SIG-M5 treated with dmso at 0.1 percent for 504 hours (cell line): ENCODE measurements around the gene SEMA4G.
"Not testable (repeated sequence)": the region's sequence is repeated elsewhere in the genome, so short reads cannot be mapped to it uniquely, and the experiment has no call there.

ENCODE experiments used
- DNase-seq: peaks from one replicate; lab custom pipeline; 2025; ENCODE audit not compliant: unreplicated experiment; lab: John Stamatoyannopoulos, UW

Gene SEMA4G

DNA sequence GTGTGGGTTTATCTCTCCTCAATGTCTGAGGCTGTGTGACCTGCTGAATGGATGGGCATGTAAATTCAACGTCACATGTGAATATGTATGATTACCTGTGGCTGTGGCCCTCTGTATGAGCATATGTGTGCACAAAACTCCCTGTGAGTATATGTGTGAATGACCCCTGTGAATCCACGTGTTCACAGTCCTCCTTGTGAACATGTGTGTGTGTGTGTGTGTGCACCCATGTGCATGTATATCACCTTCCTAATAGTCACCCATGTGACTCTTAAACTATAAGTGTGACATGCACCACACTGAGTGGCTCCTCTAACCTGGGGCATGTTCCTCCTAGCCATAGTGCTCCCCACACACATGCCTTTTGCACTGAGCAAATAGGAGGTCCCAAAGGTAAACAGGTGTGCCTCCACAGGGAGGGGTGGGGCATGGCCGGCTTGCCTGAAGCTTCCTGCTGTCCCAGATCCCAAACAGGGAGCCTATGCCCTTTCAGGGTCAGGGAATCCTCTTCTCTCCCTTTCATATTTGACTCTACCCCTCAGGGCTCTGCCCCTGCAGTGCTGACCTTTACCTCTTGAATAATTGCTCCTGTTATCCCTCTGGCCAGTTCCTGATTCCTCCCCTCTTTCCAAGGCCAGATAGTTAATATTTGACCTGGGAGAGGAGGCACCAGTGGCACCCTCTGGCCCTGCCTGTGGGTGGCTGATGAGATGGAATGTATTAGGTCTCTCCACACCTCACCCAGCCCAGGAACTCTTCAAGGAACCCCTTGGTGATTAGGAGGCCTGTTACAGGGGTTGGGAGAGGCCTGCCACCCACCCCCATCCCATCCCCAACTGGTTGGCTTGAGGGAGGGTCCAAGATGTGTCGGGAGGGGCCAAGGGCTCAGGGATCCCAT, 1.9 kb downstream of the SEMA4G start:
- DNase-seq: no peak

DNA sequence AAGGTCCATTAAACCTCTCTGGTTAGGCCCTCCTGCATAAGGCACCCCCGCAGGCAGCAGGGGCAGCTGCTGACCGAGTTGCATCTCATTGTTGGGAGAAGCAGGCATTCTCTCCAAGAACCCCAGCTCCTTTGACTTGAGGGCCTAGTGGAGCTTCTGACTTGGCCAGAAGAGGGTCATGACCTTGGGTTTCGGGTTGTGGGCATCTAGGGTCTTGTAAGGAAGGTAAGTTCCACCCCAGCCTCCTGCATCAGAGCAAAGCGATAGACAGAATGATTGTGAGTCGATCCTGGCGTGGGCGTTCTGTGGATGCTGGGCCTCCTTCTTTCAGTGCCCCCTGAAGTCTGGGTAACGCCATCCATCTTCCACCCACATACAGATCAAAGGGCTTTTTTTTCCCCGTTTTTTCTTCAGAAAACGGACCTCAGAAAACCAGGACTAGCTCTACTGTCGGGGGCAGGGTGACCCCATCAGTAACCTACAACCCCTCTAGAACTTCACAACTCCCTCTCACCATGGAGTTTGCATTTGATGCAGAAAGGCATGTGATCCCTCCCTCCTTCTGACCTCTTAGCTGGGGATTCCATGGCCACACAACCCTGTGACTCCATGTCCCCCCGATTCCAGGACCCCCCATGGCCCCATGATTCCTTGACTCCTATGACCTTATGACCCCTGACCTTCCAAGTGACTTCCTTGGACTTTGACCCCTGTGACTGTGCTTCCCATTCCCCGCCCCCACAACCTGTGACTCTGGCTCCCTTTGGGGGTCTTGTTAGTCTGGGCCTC, 3.0 kb downstream of the SEMA4G start:
- DNase-seq: no peak

DNA sequence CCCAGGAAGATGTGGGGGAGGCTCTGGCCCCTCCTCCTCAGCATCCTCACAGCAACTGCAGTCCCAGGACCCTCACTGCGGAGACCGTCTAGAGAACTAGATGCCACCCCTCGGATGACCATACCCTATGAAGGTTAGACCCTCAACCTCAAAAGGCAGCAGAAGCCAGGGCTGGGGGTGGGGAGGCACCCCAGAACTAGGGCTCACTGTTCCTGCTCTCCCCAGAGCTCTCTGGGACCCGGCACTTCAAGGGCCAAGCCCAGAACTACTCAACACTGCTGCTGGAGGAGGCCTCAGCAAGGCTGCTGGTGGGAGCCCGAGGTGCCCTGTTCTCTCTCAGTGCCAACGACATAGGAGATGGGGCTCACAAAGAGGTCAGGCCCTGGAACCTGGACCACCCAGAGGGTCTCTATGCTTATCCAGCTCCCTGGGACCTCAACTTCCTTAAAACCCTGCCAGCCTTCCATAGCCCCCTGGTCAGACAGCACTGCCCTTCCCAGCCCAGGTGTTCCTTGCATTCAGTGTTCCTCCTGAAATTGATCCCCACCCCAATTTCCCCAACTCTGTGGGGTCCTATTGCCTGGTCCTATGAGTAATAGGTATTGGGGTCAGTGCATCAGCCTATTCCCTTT, 3.7 kb downstream of the SEMA4G start:
- DNase-seq: no peak

DNA sequence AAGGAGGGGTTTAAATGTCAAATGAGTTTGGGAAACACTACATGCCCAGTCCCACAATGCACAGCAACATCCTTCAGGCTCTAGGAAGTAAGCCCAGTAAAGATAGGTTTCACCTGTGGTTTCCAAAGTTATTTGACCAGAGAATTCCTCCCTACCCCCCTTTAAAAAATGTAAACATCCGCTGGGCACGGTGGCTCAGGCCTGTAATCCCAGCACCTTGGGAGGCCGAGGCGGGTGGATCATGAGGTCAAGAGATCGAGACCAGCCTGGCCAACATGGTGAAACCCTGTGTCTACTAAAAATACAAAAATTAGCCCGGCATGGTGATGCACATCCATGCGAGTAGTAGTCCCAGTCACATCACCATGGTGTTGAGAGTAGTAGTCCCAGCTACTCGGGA, 6.1 kb downstream of the SEMA4G start:
- not testable (repeated sequence) for DNase-seq

DNA sequence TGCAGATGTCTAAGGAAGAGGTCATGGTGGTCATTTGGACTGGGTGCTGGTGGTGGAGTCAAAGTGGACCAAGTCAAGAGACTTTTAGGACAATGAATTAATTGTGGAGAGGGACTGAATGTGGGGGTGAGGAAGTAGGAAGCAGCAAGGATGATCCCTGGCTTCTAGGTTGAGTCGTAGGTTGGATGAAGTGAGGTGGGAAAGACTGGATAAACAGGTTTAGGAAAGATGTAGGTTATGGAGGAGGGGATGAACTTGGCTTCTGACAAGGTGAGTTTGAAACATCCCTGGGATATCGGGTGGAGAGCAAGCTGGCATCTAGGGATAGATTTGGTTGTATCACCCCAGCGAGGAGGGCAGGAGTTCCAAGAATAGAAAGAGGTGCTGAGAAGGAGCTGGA, 7.6 kb downstream of the SEMA4G start:
- no peak for DNase-seq

DNA sequence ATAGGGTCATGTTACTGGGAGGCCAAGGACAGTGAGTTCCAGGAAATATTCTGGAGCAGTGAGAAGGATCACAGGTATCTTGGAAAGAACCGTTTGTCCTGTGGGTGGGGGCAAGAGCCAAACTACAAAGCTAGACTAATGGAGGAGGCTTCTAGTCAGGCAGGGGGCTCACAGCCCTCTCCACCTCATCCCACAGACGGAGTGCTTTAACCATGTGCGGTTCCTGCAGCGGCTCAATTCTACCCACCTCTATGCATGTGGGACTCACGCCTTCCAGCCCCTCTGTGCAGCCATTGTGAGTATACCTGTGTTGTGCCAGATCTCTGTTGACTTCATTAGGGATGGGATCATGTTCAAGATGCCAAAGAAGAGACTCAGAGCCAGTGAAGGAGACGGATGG, 8.1 kb downstream of the SEMA4G start:
- DNase-seq: no peak

DNA sequence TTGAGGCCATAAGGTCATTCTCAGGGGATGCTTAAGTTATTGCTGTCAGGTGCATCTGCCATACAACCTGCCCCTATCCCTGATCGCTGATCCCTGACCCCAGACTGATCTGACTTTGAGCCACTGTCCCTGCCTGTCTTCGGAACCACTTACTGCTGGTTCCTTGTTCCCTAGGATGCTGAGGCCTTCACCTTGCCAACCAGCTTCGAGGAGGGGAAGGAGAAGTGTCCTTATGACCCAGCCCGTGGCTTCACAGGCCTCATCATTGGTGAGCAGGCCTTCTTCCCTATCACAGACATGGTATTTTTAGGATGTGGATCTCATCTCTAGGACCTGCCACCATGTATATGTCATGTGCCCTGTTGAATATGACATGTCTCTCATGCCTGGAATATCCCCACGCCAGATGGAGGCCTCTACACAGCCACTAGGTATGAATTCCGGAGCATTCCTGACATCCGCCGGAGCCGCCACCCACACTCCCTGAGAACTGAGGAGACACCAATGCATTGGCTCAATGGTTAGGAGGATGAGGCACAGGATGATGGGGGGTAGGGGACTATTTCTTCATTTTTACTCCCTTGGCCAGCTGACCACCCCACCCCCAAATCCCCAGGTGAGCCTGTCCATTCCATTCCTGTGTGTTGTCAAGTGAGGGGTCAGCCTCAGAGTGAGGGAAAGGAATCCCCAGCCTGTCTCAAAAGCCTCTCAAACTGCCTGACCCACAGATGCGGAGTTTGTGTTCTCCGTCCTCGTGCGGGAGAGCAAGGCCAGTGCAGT, 9.0 kb downstream of the SEMA4G start:
- DNase-seq: no peak

DNA sequence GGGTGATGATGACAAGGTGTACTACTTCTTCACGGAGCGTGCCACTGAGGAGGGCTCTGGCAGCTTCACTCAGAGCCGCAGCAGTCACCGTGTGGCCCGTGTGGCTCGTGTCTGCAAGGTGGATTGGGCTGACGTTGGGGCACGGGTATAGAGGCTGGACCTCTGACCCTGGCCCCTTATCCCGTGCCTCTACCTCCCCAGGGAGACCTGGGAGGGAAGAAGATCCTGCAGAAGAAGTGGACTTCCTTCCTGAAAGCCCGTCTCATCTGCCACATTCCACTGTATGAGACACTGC, 9.5 kb downstream of the SEMA4G start:
- no peak for DNase-seq

DNA sequence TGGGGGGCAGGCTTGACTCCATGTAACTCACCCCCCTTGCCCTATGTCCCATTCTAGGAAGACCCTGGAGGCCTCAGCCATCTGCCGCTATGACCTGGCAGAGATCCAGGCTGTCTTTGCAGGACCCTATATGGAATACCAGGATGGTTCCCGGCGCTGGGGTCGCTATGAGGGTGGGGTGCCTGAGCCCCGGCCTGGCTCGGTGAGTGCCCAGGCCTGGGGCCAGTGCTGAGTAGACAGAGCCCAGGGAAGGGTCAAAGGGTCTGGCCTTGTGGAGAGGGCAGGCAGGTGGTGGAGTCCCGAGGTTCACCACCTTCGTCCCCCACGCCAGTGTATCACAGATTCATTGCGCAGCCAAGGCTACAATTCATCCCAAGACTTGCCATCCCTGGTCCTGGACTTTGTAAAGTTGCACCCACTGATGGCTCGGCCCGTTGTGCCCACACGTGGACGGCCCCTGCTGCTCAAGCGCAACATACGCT, 10.5 kb downstream of the SEMA4G start:
- DNase-seq: no peak

DNA sequence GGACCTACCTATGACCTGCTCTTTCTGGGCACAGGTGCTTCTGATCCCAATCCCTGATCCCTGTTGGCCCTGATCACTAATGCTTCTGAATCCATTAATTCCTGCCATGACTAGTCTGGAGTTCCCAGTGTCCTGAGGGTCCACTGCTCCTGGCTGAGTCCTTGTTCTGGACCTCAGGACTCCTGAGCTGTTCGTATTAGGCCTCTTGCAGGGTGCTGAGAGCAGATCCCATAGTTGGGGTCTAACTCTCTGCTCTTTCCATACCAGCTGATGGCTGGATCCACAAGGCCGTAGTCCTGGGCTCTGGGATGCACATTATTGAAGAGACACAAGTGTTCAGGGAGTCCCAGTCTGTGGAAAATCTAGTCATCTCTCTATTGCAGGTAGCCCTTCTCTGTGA, 11.0 kb downstream of the SEMA4G start:
- no peak for DNase-seq

DNA sequence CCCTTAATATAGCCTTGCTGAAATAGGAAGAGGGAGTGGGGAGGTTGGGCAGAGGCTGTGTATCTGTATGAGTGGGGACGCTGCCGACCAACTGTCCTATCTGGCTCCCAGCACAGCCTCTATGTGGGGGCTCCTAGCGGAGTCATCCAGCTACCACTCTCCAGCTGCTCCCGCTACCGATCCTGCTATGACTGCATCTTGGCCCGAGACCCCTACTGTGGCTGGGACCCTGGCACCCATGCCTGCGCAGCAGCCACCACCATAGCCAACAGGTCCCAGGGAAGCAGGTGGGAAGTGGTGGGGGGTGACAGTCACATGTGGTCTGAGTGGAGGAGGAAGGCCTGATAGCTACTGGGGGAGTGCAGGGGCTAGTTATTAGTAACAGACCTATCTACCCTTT, 11.4 kb downstream of the SEMA4G start:
- DNase-seq: no peak

DNA sequence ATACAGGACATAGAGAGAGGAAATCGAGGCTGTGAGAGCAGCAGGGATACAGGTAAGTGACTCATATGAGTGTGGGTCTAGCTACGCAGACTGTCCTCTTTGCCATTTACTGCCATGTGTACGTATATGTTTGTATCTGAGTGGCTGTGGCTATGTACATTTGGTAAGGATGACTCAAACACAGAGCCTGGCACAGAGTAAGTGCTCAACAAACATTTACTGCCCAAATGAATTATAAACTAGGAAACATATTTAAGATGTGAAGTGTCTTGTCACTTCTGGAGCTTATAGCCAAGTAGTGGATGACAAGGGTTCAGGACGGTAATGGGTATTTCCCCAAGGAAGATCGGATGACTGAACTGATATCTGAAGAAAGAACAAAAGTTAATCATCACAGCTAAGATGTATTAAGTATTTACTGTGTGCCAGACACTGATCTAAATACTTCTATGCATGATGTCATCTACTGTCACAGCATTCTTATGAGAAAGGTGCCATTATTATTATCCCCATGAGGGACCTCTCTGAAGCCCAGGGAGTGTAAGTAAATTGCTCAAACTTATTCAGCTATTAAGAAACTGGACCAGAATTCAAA, 12.0 kb downstream of the SEMA4G start:
- no peak for DNase-seq

DNA sequence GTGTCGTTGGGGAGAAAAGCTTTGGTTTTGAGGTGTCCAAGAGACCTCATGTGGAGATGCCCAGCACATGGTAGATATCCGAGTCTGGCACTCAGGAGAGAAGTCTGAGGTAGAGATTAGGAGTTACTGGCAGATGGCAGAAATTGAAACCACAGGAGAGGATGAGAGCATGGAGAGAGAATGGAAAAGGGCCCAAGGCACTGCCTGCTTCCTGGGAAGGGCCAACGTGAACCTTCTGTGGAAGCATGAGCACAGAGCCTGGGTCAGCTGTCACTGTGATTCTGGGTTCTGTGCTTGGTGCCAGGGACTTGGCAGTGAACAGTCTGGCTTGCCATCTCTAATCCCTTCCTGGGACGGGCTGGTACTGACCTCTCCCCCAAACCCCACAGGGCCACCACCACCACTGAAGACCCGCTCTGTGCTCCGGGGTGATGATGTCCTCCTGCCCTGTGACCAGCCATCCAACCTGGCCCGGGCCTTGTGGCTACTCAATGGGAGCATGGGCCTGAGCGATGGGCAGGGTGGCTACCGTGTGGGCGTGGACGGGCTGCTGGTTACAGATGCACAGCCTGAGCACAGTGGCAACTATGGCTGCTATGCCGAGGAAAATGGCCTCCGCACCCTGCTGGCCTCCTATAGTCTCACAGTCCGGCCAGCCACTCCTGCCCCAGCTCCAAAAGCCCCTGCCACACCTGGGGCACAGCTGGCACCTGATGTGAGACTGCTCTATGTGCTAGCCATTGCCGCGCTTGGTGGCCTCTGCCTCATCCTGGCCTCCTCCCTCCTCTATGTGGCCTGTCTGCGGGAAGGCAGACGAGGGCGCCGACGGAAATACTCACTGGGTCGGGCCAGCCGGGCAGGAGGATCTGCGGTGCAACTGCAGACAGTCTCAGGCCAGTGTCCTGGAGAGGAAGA, 13.9 kb downstream of the SEMA4G start:
- DNase-seq: no peak

DNA sequence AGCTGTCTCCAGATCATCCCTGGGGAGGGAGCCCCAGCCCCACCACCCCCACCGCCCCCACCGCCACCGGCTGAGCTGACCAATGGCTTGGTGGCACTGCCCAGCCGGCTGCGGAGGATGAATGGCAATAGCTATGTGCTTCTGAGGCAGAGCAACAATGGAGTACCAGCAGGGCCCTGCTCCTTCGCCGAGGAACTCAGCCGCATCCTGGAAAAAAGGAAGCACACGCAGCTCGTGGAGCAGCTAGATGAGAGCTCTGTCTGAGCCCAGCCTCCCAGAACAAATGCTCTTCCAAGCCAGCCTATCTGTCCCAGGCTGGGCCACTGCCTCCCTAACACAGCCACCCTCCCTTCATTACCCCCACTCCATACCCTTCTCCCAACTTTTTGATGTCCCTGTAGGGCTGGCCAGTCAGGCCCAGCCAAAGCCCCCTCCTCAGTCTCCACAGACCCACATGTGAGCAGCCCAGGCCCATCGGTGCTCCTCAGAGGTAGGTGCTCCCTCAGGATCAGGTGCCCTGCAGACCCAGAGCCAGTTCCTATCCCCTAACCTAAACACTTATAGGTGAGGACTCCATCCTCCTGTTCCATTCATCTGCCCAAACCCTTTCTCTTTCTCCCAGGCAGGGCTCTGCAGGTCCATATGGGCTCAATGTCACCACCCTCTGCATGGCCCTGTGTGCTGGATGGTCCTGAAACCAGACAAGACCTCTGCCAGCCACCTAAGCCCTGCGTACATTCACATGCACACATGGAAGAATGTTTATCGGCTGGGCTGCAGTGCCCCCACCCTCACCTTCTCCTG, 14.8 kb downstream of the SEMA4G start:
- DNase-seq: no peak

DNA sequence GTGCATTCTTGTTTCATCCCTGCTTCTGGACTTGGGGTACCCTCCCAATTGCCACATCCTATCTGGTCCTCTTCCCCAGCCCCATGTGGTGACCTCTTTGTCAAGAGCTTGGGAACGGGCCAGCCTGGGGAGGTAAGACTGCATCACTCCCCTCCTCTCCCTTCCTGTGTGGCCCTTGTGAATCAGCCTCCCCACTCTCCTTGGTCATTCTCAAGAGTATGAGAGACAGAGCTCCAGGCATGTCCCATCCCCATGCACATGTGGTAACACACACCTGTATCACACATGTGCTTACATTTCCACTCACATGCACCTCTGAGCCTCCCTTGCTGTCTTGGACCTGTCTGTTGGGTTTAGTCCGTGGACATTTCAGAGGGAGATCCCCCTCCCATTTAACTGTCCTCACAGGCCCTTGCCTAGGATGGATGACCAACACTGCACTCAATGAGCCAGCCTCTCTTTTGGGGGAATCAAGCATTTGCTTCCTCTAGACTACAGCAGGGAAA, 15.4 kb downstream of the SEMA4G start:
- DNase-seq: no peak

DNA sequence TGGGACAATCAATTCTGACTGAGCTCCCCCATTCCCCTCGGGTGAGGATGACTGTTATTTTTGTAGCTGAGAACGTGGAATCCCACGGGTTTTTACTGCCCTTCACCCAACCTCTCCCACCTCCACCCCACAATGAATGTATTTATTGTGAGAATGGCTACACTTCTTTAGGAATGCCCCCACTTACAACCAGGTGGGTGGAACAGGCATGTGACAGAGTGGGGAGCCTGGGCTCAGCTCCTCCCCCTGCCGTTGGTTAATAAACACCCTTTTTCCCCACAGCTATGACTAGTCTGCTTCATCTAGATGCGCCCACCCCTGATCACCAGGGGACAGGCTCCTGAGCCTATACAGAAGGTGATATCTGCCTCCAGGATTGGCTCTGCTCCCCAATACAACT, 16.0 kb downstream of the SEMA4G start:
- no peak for DNase-seq

DNA sequence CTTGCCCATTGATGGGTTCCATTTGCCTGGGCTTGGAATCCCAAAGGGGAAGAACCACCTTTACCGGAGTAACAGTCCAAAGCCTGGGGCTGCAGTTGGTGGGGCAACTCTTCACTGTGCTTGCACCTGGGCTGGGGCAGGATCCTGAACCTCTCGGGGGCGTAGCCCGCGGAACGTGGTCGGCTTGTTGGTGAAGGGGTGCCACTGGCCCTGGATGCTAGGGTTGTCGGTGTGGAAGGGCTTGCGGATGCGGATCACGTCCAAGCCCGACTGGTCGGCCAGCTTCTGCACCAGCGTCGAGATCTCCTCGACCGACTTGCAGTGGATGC, 17.3 kb downstream of the SEMA4G start:
- DNase-seq: no peak

DNA sequence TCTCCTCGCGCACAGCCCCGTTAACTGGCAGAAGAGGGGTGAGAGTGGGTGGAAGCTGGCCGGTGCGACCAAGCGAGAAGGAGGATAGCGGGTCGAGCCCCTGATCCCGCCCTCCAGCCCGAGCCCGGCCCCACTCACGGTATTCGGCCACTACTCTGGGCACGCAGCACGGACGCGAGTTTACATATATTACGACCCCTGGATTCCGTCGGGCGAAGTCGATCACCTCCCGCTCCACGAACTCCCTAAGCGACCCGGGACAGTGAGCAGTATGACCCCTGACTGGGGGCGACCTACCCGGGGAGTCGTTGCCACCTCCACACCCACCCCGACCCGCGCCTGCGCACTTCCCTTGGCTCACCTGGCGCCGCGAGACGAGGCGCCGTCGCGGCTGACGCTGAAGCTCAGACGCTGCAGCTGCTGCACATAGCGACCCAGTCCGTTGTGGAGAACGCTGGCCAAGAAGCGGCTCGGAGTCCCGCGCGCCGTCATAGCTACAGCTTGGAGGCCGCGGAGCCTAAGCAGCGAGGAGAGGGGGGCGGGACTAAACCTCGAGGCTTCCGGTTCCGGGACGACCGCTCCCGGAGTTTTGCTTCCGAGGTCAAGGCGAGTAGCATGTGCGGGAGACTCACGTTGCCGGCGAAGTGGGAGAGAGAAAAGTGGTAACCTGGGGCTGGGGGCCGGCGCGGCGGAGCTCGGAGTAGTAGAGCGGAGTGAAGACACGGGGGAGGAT, 17.8 kb downstream of the SEMA4G start, which contains the start of the genes MRPL43 and TWNK:
MRPL43 (minus strand) TSS at position 546 of the 733 bp plus-strand sequence; CDS start at position 492, 54 bp downstream.
TWNK (plus strand) TSS at position 592 of the 733 bp plus-strand sequence. CDS start 668 bp downstream, outside the sequence.
- DNase-seq: peak; percentile 68
